Neural crest cell (in vitro differentiated cells): Measurements from ENCODE around the gene AK8. TPM values are rescaled to one million over a fixed set of nuclear protein-coding genes. Genes with fewer than 3 reads are reported as not detected.
A peak's percentile ranks its signal among the peaks of the same experiment; 100 is the strongest.

ENCODE experiments used
- DNase-seq: peaks from one replicate; pipeline ENCODE4 v3.0.0; 2021; ENCODE audit warnings: low read depth, mixed read lengths, low spot score
- H3K27ac Mint-ChIP-seq: one replicate; pipeline ENCODE4 v1.8.0; 2021; ENCODE audit warnings: mild to moderate bottlenecking, mixed read lengths; ENCODE audit not compliant: unreplicated experiment
- H3K27me3 Mint-ChIP-seq: 2 replicates; pipeline ENCODE4 v1.8.0; 2021; ENCODE audit warnings: low read depth, mild to moderate bottlenecking, mixed read lengths
- H3K36me3 Mint-ChIP-seq: 2 replicates; pipeline ENCODE4 v1.8.0; 2021; ENCODE audit warnings: low read depth, mild to moderate bottlenecking, mixed read lengths
- H3K4me1 Mint-ChIP-seq: 2 replicates; pipeline ENCODE4 v1.8.0; 2021; ENCODE audit warnings: mixed read lengths
- H3K4me3 Mint-ChIP-seq: one replicate; pipeline ENCODE4 v1.8.0; 2021; ENCODE audit warnings: mild to moderate bottlenecking, mixed read lengths
- H3K9me3 Mint-ChIP-seq: 2 replicates; pipeline ENCODE4 v1.8.0; 2021; ENCODE audit warnings: mixed read lengths
- total RNA-seq: library from RNA; stranded (reverse); gene quantifications from 2 replicates; pipeline ENCODE4 v1.2.1, GENCODE V29; 2021
- TF ChIP-seq, protein P1 (sequence below): fragments of 200-600 bp; sonication (generic); conservative IDR thresholded peaks from 2 replicates; pipeline ENCODE4 v1.5.0; 2021; ENCODE audit warnings: antibody characterized with exemption, mild to moderate bottlenecking

The AK8 gene
- total RNA-seq, 1 donor from 2014 or later: 0.96 TPM

DNA sequence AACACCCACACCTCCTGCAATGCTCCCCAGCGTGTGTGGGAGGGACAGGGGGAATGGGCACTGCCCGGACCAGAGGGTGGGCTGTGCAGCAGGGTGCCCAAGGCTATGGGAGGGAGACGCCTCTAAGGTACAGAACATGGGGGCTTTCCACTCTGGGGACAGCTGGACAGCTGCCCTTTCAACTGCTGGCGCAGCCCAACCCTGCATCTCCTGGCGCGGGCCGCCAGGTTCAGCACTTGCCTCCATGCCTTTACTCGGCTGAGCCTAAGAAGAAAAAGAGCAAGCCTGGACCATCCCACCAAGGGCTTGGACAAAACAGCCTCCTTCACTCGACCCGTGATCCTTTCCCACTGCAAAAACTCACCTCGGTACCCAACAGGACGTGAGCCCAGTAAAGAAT is 15.0 kb downstream of the AK8 start:
- Mint-ChIP-seq H3K4me1 (peaks cover 4% of the 10 kb centered on the region), H3K9me3 (no peaks in the 10 kb centered on the region), H3K27me3 (no peaks in the 10 kb centered on the region), H3K4me3 (no peak overlapping the region), H3K27ac (no peak overlapping the region), H3K36me3 (no peaks in the 10 kb centered on the region)
- TF ChIP-seq, protein P1, sequence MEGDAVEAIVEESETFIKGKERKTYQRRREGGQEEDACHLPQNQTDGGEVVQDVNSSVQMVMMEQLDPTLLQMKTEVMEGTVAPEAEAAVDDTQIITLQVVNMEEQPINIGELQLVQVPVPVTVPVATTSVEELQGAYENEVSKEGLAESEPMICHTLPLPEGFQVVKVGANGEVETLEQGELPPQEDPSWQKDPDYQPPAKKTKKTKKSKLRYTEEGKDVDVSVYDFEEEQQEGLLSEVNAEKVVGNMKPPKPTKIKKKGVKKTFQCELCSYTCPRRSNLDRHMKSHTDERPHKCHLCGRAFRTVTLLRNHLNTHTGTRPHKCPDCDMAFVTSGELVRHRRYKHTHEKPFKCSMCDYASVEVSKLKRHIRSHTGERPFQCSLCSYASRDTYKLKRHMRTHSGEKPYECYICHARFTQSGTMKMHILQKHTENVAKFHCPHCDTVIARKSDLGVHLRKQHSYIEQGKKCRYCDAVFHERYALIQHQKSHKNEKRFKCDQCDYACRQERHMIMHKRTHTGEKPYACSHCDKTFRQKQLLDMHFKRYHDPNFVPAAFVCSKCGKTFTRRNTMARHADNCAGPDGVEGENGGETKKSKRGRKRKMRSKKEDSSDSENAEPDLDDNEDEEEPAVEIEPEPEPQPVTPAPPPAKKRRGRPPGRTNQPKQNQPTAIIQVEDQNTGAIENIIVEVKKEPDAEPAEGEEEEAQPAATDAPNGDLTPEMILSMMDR: no peak
- DNase-seq: no peak

DNA sequence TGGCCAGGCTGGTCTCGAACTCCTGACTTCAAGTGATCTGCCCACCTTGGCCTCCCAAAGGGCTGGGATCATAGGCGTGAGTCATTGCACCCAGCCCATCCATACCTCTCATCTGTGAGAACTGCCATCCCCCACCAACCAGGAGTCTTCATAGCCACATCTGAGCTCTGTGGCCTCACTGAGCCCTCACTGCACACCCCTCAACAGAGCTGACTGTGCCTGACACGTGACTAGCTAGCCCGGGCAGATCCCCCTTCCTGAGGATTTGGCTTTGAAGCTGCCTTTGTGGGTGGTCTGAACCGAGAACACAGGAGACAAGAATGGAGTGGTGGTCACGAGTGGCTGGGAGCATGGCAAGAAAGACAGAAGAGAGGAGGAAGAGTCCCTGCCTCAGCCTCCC is 15.6 kb downstream of the AK8 start:
- no peak overlapping the region for H3K27ac Mint-ChIP-seq
- TF ChIP-seq, protein P1: no peak
- no peaks in the 10 kb centered on the region for H3K9me3 Mint-ChIP-seq
- no peak for DNase-seq
- no peaks in the 10 kb centered on the region for H3K27me3 Mint-ChIP-seq
- peaks cover 4% of the 10 kb centered on the region for H3K4me1 Mint-ChIP-seq
- no peaks in the 10 kb centered on the region for H3K36me3 Mint-ChIP-seq
- no peak overlapping the region for H3K4me3 Mint-ChIP-seq

DNA sequence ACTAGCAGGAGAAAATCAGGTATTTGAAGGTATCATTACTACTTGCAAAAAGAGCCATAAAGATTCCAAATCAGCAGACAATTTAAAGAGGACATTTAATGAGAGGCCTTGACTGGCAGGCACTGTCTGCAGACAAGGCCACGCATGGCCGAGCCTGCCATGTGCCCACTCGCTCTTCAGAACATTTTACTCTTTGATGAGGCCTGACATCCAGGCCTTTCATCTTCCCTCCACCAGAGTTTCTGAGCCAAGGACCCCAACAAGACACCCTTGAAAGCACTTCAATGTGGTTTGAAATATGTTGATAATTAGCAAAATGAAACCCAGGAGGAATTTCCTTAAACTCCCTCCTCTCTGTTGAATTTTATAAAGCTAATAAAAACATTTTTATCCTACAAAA is 16.4 kb downstream of the AK8 start:
- Mint-ChIP-seq H3K9me3 (no peaks in the 10 kb centered on the region), H3K27me3 (no peaks in the 10 kb centered on the region), H3K4me3 (no peak overlapping the region), H3K27ac (peak overlapping the region; percentile 83), H3K4me1 (peaks cover 4% of the 10 kb centered on the region), H3K36me3 (no peaks in the 10 kb centered on the region)
- TF ChIP-seq, protein P1: no peak
- DNase-seq: no peak

DNA sequence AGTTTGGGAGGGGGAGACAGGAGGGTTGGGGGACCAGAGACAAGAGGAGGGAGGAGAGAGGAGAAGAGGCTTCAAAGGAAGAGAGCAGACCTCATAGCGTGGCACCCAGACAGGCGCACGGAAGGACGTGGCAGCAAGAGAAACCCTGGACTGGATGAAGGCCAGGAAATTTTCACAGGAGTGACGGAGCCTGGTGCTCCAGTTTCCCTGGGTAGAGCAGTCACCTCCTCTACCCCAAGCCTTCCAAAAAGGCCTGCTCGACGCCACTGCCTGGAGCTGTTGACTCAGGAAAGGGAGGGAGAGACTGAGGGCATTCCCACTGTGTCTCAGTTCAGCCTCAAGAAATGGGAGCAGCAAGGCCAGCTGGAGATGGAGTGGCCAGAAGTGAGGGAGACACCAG is 19.3 kb downstream of the AK8 start:
- H3K36me3 Mint-ChIP-seq: no peaks in the 10 kb centered on the region
- peaks cover 4% of the 10 kb centered on the region for H3K4me1 Mint-ChIP-seq
- H3K4me3 Mint-ChIP-seq: no peak overlapping the region
- H3K27me3 Mint-ChIP-seq: no peaks in the 10 kb centered on the region
- TF ChIP-seq, protein P1: no peak
- DNase-seq: no peak
- H3K9me3 Mint-ChIP-seq: no peaks in the 10 kb centered on the region
- no peak overlapping the region for H3K27ac Mint-ChIP-seq

DNA sequence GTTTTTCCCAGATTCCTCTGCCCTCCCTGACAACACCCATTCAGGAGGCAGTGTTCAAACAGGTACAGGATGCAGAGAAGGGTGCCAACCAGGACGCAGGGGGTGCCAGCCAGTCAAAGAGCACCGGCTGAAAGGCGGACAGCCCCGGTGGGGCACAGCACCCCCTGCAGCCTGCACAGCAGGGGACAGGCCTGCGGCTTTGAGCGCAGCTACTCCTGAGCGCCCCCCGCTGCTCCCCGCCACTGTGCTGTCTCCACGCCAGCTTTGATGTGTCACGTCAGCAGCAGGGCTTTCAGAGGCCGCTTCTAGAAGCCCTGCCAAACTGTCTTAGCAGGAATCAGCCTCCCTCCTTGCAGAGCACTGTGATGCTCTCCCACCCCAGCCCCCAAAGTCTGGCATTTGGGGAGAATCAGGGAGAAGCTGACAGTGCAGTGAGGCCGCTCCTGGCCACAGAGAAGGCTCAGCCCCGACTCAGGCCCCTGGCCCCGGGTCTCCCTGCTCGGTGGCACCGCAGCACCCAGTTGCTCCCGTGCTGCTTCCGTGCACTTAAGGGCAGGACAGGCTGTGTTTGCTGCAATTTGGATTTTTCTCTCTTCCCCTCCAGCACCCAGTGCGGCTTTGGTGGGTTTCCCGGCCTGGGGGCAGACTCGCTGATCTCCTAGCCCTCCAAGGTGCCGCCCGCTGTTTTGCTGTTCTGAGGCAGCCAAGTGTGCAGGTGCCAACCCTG is 20.3 kb downstream of the AK8 start:
- no peak overlapping the region for H3K4me3 Mint-ChIP-seq
- H3K27me3 Mint-ChIP-seq: no peaks in the 10 kb centered on the region
- H3K27ac Mint-ChIP-seq: no peak overlapping the region
- H3K36me3 Mint-ChIP-seq: no peaks in the 10 kb centered on the region
- no peak for DNase-seq
- no peaks in the 10 kb centered on the region for H3K9me3 Mint-ChIP-seq
- TF ChIP-seq, protein P1: peak; percentile 13
- H3K4me1 Mint-ChIP-seq: peaks cover 4% of the 10 kb centered on the region
